HCT116 (cell line): ENCODE measurements around the gene PINK1. TPM values are rescaled to one million over a fixed set of nuclear protein-coding genes. Genes with fewer than 3 reads are reported as not detected.

ENCODE experiments used
- ATAC-seq: fragments of 200-7000 bp; cut with Tn5 transposase; 2 replicates; pipeline ENCODE4 v1.9.1; 2020; ENCODE audit warnings: mild to moderate bottlenecking, moderate library complexity
- BruUV-seq: library from RNA; stranded (reverse); fragments of 400-500 nt; replicated peaks from 2 replicates; lab custom pipeline; 2021; lab: Mats Ljungman, UMichigan
- CTCF ChIA-PET: fragments of 300-600 bp; sonication (Branson Sonifier 250); formaldehyde crosslinking; loops from one replicate; lab custom pipeline; 2021; ENCODE audit warnings: antibody characterized with exemption; lab: Charles Lee
- POLR2A ChIA-PET: fragments of 300-600, 350-600 bp; sonication (Branson Sonifier 250); formaldehyde crosslinking; loops from one replicate; lab custom pipeline; 2021; ENCODE audit warnings: antibody characterized with exemption; lab: Charles Lee
- RAD21 ChIA-PET, 2 experiments: fragments of 300-600 bp; sonication (Branson Sonifier 250); formaldehyde crosslinking; loops; one replicate each; lab custom pipeline; 2023; ENCODE audit warnings: low total read pairs in 2 of 2; ENCODE audit not compliant: uncharacterized antibody in 2 of 2, unreplicated experiment in 2 of 2, low non-redundant PET in 1 of 2; lab: Charles Lee
- DNase-seq: peaks from one replicate; pipeline ENCODE4 v3.0.0-alpha.2; 2010; ENCODE audit warnings: low read depth, low spot score
- H2AFZ ChIP-seq: fragments of 200-600 bp; shearing (Covaris generic), sonication (generic); 2 replicates; pipeline ENCODE4 v1.6.1; 2017; ENCODE audit warnings: low read depth, mixed run types, mixed read lengths, antibody characterized with exemption, low read length; ENCODE audit not compliant: poor library complexity, severe bottlenecking
- H3K27ac ChIP-seq: 2 replicates; pipeline ENCODE4 v1.5.1; 2012; ENCODE audit warnings: low read depth, low read length
- H3K27me3 ChIP-seq: fragments of 200-600 bp; sonication (generic); 2 replicates; pipeline ENCODE4 v1.6.1; 2016; ENCODE audit warnings: mixed run types, low read length, mixed read lengths; ENCODE audit not compliant: insufficient read depth
- H3K36me3 ChIP-seq, 2 experiments: fragments of 200-500 bp in 1 of 2; fragments of 200-600 bp in 1 of 2; sonication (Bioruptor generic) in 1 of 2; sonication (generic) in 1 of 2; 2 replicates each; pipeline versions ENCODE4 v1.5.1 to v1.6.1; 2014 to 2016; ENCODE audit warnings: low read length in 2 of 2, inconsistent platforms in 1 of 2, mixed read lengths in 1 of 2, mixed run types in 1 of 2; ENCODE audit not compliant: insufficient read depth in 2 of 2, control insufficient read depth in 1 of 2
- H3K4me1 ChIP-seq, 2 experiments: fragments of 200-600 bp in 1 of 2; sonication (generic) in 1 of 2; 2 replicates each; pipeline versions ENCODE4 v1.5.1 to v1.6.1; 2012 to 2017; ENCODE audit warnings: low read length in 2 of 2, inconsistent platforms in 1 of 2, mild to moderate bottlenecking in 1 of 2, mixed read lengths in 1 of 2, mixed run types in 1 of 2, moderate library complexity in 1 of 2; ENCODE audit not compliant: insufficient read depth in 2 of 2, control insufficient read depth in 1 of 2
- H3K4me2 ChIP-seq: fragments of 200-600 bp; sonication (generic); 2 replicates; pipeline ENCODE4 v1.6.1; 2017; ENCODE audit warnings: mixed run types, low read length, mixed read lengths
- H3K4me3 ChIP-seq, 2 experiments: fragments of 200-600 bp in 1 of 2; sonication (generic) in 1 of 2; replicated peaks in 1 of 2; 2 replicates each; pipeline ENCODE4 v1.5.1; 2011 to 2016; ENCODE audit warnings: low read length in 2 of 2, control low read depth in 1 of 2, low read depth in 1 of 2, mild to moderate bottlenecking in 1 of 2, mixed read lengths in 1 of 2, mixed run types in 1 of 2
- H3K79me2 ChIP-seq: fragments of 200-600 bp; sonication (generic); 2 replicates; pipeline ENCODE4 v1.6.1; 2017; ENCODE audit warnings: mild to moderate bottlenecking, mixed run types, low read length, moderate library complexity, mixed read lengths; ENCODE audit not compliant: insufficient read depth
- H3K9ac ChIP-seq: fragments of 200-600 bp; sonication (generic); 2 replicates; pipeline ENCODE4 v1.6.1; 2016; ENCODE audit warnings: low read length, mixed read lengths
- H3K9me2 ChIP-seq: fragments of 200-600 bp; sonication (generic), shearing (Covaris generic); 2 replicates; pipeline ENCODE4 v1.6.1; 2017; ENCODE audit warnings: mixed run types, mild to moderate bottlenecking, moderate library complexity; ENCODE audit not compliant: insufficient read depth
- H3K9me3 ChIP-seq, 2 experiments: fragments of 200-500 bp in 1 of 2; fragments of 200-600 bp in 1 of 2; sonication (Bioruptor generic) in 1 of 2; sonication (generic) in 1 of 2; 2 replicates each; pipeline ENCODE4 v1.6.1; 2014 to 2017; ENCODE audit warnings: low read length in 2 of 2, mixed read lengths in 2 of 2, inconsistent platforms in 1 of 2, low read depth in 1 of 2, mild to moderate bottlenecking in 1 of 2, mixed run types in 1 of 2, moderate library complexity in 1 of 2; ENCODE audit not compliant: control insufficient read depth in 1 of 2, insufficient read depth in 1 of 2
- H4K20me1 ChIP-seq: fragments of 200-600 bp; sonication (generic), shearing (Covaris generic); 2 replicates; pipeline ENCODE4 v1.6.1; 2017; ENCODE audit warnings: mixed run types, mild to moderate bottlenecking, moderate library complexity; ENCODE audit not compliant: insufficient read depth
- CBX3 ChIP-seq: IDR thresholded peaks from 2 replicates; pipeline ENCODE4 v1.6.1; 2012; ENCODE audit warnings: low read depth
- CEBPB ChIP-seq: IDR thresholded peaks from 2 replicates; pipeline ENCODE4 v1.6.1; 2012; ENCODE audit warnings: low read depth
- EGR1 ChIP-seq: IDR thresholded peaks from 2 replicates; pipeline ENCODE4 v1.6.1; 2012; ENCODE audit warnings: low read depth
- ELF1 ChIP-seq: IDR thresholded peaks from 2 replicates; pipeline ENCODE4 v1.6.1; 2012; ENCODE audit warnings: low read depth, borderline replicate concordance
- EZH2 ChIP-seq: fragments of 200-600 bp; sonication (generic); IDR thresholded peaks from 2 replicates; pipeline ENCODE4 v1.6.1; 2017; ENCODE audit warnings: antibody characterized with exemption, mixed run types
- EZH2phosphoT487 ChIP-seq: fragments of 200-600 bp; IDR thresholded peaks from 2 replicates; pipeline ENCODE4 v1.6.1; 2018; ENCODE audit warnings: antibody characterized with exemption, borderline replicate concordance
- FOSL1 ChIP-seq: IDR thresholded peaks from 2 replicates; pipeline ENCODE4 v1.6.1; 2012; ENCODE audit warnings: low read depth
- JUND ChIP-seq: IDR thresholded peaks from 2 replicates; pipeline ENCODE4 v1.6.1; 2012
- POLR2A ChIP-seq: IDR thresholded peaks from 2 replicates; pipeline ENCODE4 v1.7.0; 2011; ENCODE audit warnings: borderline replicate concordance; ENCODE audit not compliant: insufficient read depth, insufficient read length; ENCODE audit errors: extremely low read depth
- POLR2AphosphoS5 ChIP-seq: IDR thresholded peaks from 2 replicates; pipeline ENCODE4 v1.6.1; 2011; ENCODE audit warnings: mild to moderate bottlenecking, low read depth, low read length, moderate library complexity
- RAD21 ChIP-seq: IDR thresholded peaks from 2 replicates; pipeline ENCODE4 v1.6.1; 2012; ENCODE audit warnings: low read depth, mild to moderate bottlenecking
- SIN3A ChIP-seq: IDR thresholded peaks from 2 replicates; pipeline ENCODE4 v1.6.1; 2012; ENCODE audit warnings: low read depth
- SP1 ChIP-seq: IDR thresholded peaks from 2 replicates; pipeline ENCODE4 v1.6.1; 2012; ENCODE audit warnings: low read depth
- SRF ChIP-seq: IDR thresholded peaks from 2 replicates; pipeline ENCODE4 v1.6.1; 2012; ENCODE audit warnings: low read depth
- ZFX ChIP-seq: fragments of 450-650 bp; IDR thresholded peaks from 2 replicates; pipeline ENCODE4 v1.6.1; 2017
- ZNF274 ChIP-seq: fragments of 200-500 bp; sonication (Bioruptor generic); IDR thresholded peaks from 2 replicates; pipeline ENCODE4 v1.6.1; 2014; ENCODE audit warnings: mild to moderate bottlenecking, low read depth, low read length, inconsistent platforms
- intact Hi-C: fragments of 100-400 bp; cut with micrococcal nuclease; formaldehyde crosslinking; loops from 2 replicates; pipeline ENCODE4 v1.10.0; 2022
- total RNA-seq: library from RNA; stranded (reverse); gene quantifications from one replicate; pipeline ENCODE4 v1.2.1, GENCODE V29; 2021; ENCODE audit not compliant: unreplicated experiment
- TF ChIP-seq, protein P1 (sequence below): IDR thresholded peaks from 2 replicates; pipeline ENCODE4 v1.6.1; 2012
- TF ChIP-seq, protein P2 (sequence below): IDR thresholded peaks from 2 replicates; pipeline ENCODE4 v1.6.1; 2012; ENCODE audit warnings: low read depth
- TF ChIP-seq, protein P3 (sequence below): IDR thresholded peaks from 2 replicates; pipeline ENCODE4 v1.6.1; 2011; ENCODE audit warnings: mild to moderate bottlenecking, low read length, moderate library complexity; ENCODE audit not compliant: insufficient replicate concordance; ENCODE audit errors: extremely low read depth

The PINK1 gene
- total RNA-seq, 1 experiment from 2014 or later: 29.4 TPM

GRCh38 chr1:20624709-20625108 is 8.5 kb upstream of the PINK1 start:
- H3K36me3 ChIP-seq: no peaks in the 10 kb centered on the region
- DNase-seq (no peak), ATAC-seq (no peak)
- no peak overlapping the region for H3K9ac ChIP-seq
- H4K20me1 ChIP-seq: no peaks in the 10 kb centered on the region
- CTCF ChIA-PET: no interaction called here
- H3K4me3 ChIP-seq: no peak overlapping the region
- H3K79me2 ChIP-seq: no peaks in the 10 kb centered on the region
- H3K9me2 ChIP-seq: no peaks in the 10 kb centered on the region
- H3K4me2 ChIP-seq: no peak overlapping the region
- RAD21 ChIA-PET: no interaction called here
- peaks cover 3 to 10% of the 10 kb centered on the region in 2 experiments; a peak in 2 of 4 replicates for H3K4me1 ChIP-seq
- H3K27ac ChIP-seq: no peak overlapping the region
- no peak for TF ChIP-seq EZH2phosphoT487
- TF ChIP-seq ZFX: no peak
- TF ChIP-seq CEBPB: no peak
- TF ChIP-seq POLR2AphosphoS5: no peak
- no peak for TF ChIP-seq FOSL1
- TF ChIP-seq, protein P1, sequence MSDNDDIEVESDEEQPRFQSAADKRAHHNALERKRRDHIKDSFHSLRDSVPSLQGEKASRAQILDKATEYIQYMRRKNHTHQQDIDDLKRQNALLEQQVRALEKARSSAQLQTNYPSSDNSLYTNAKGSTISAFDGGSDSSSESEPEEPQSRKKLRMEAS: no peak
- TF ChIP-seq ELF1: no peak
- no peak for TF ChIP-seq SRF
- no peak for TF ChIP-seq POLR2A
- TF ChIP-seq JUND: no peak
- no peak for TF ChIP-seq RAD21
- TF ChIP-seq, protein P2, sequence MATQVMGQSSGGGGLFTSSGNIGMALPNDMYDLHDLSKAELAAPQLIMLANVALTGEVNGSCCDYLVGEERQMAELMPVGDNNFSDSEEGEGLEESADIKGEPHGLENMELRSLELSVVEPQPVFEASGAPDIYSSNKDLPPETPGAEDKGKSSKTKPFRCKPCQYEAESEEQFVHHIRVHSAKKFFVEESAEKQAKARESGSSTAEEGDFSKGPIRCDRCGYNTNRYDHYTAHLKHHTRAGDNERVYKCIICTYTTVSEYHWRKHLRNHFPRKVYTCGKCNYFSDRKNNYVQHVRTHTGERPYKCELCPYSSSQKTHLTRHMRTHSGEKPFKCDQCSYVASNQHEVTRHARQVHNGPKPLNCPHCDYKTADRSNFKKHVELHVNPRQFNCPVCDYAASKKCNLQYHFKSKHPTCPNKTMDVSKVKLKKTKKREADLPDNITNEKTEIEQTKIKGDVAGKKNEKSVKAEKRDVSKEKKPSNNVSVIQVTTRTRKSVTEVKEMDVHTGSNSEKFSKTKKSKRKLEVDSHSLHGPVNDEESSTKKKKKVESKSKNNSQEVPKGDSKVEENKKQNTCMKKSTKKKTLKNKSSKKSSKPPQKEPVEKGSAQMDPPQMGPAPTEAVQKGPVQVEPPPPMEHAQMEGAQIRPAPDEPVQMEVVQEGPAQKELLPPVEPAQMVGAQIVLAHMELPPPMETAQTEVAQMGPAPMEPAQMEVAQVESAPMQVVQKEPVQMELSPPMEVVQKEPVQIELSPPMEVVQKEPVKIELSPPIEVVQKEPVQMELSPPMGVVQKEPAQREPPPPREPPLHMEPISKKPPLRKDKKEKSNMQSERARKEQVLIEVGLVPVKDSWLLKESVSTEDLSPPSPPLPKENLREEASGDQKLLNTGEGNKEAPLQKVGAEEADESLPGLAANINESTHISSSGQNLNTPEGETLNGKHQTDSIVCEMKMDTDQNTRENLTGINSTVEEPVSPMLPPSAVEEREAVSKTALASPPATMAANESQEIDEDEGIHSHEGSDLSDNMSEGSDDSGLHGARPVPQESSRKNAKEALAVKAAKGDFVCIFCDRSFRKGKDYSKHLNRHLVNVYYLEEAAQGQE: no peak
- TF ChIP-seq ZNF274: no peak
- no peak for TF ChIP-seq SIN3A
- TF ChIP-seq EGR1: no peak
- TF ChIP-seq SP1: no peak
- TF ChIP-seq CBX3: no peak
- TF ChIP-seq EZH2: no peak
- TF ChIP-seq, protein P3, sequence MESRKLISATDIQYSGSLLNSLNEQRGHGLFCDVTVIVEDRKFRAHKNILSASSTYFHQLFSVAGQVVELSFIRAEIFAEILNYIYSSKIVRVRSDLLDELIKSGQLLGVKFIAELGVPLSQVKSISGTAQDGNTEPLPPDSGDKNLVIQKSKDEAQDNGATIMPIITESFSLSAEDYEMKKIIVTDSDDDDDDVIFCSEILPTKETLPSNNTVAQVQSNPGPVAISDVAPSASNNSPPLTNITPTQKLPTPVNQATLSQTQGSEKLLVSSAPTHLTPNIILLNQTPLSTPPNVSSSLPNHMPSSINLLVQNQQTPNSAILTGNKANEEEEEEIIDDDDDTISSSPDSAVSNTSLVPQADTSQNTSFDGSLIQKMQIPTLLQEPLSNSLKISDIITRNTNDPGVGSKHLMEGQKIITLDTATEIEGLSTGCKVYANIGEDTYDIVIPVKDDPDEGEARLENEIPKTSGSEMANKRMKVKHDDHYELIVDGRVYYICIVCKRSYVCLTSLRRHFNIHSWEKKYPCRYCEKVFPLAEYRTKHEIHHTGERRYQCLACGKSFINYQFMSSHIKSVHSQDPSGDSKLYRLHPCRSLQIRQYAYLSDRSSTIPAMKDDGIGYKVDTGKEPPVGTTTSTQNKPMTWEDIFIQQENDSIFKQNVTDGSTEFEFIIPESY: no peak
- intact Hi-C loops: no loop called here
- no peaks in the 10 kb centered on the region for H3K27me3 ChIP-seq
- no TSS peak for BruUV-seq
- H3K9me3 ChIP-seq: no peaks in the 10 kb centered on the region
- no peak overlapping the region for H2AFZ ChIP-seq
- POLR2A ChIA-PET: no interaction called here
